ENCODE measurements around the gene PITPNC1.

PITPNC1 gene

GRCh38 chr17:67435786-67436185, 58.7 kb downstream of the PITPNC1 start:
- Histone ChIP-seq H3K9me3 (replicated peaks; ENCODE audit: insufficient read depth, low read length) (no peaks in the 10 kb centered on the region), H3K27ac (ENCODE audit: low read length) (no peak overlapping the region), H3K9ac (ENCODE audit: low read length) (no peak overlapping the region), H3K4me2 (ENCODE audit: low read depth, low read length) (no peak overlapping the region), H3K4me1 (ENCODE audit: low read length) (0 out of 2 replicates have a peak, but pooled peaks cover 3% of the 10 kb centered on the region), H4K20me1 (ENCODE audit: insufficient read depth, low read length) (no peaks in the 10 kb centered on the region), H3K36me3 (replicated peaks; ENCODE audit: insufficient read depth, low read length) (no peaks in the 10 kb centered on the region), H3K9me2 (replicated peaks; ENCODE audit: insufficient read depth, low read length) (no peaks in the 10 kb centered on the region), H2AFZ (ENCODE audit: low read length) (no peak overlapping the region), H3K4me3 (ENCODE audit: low read length) (no peak overlapping the region), H3K27me3 (replicated peaks; ENCODE audit: insufficient read depth, low read length) (no peaks in the 10 kb centered on the region), H3F3A (ENCODE audit: insufficient read depth, low read length) (no peaks in the 10 kb centered on the region), H3K79me2 (ENCODE audit: low read length) (no peaks in the 10 kb centered on the region)
- DNase-seq, result no peak
- no peak for TF ChIP-seq EZH2phosphoT487 (IDR thresholded peaks at IDR 0.05; ENCODE audit: low read length)
- TF ChIP-seq, protein P1, sequence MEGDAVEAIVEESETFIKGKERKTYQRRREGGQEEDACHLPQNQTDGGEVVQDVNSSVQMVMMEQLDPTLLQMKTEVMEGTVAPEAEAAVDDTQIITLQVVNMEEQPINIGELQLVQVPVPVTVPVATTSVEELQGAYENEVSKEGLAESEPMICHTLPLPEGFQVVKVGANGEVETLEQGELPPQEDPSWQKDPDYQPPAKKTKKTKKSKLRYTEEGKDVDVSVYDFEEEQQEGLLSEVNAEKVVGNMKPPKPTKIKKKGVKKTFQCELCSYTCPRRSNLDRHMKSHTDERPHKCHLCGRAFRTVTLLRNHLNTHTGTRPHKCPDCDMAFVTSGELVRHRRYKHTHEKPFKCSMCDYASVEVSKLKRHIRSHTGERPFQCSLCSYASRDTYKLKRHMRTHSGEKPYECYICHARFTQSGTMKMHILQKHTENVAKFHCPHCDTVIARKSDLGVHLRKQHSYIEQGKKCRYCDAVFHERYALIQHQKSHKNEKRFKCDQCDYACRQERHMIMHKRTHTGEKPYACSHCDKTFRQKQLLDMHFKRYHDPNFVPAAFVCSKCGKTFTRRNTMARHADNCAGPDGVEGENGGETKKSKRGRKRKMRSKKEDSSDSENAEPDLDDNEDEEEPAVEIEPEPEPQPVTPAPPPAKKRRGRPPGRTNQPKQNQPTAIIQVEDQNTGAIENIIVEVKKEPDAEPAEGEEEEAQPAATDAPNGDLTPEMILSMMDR (IDR thresholded peaks at IDR 0.05; ENCODE audit: low read length), result no peak
- no peak for TF ChIP-seq EZH2 (optimal IDR thresholded peaks at IDR 0.05; ENCODE audit: low read depth, low read length)

GRCh38 chr17:67436233-67436632, 59.2 kb downstream of the PITPNC1 start:
- Histone ChIP-seq H3K36me3 (replicated peaks; ENCODE audit: insufficient read depth, low read length) (no peaks in the 10 kb centered on the region), H2AFZ (ENCODE audit: low read length) (no peak overlapping the region), H3K9me3 (replicated peaks; ENCODE audit: insufficient read depth, low read length) (no peaks in the 10 kb centered on the region), H3F3A (ENCODE audit: insufficient read depth, low read length) (no peaks in the 10 kb centered on the region), H3K4me3 (ENCODE audit: low read length) (no peak overlapping the region), H3K4me2 (ENCODE audit: low read depth, low read length) (no peak overlapping the region), H3K4me1 (ENCODE audit: low read length) (0 out of 2 replicates have a peak, but pooled peaks cover 3% of the 10 kb centered on the region), H3K9me2 (replicated peaks; ENCODE audit: insufficient read depth, low read length) (no peaks in the 10 kb centered on the region), H3K27ac (ENCODE audit: low read length) (no peak overlapping the region), H3K9ac (ENCODE audit: low read length) (no peak overlapping the region), H3K79me2 (ENCODE audit: low read length) (no peaks in the 10 kb centered on the region), H4K20me1 (ENCODE audit: insufficient read depth, low read length) (no peaks in the 10 kb centered on the region), H3K27me3 (replicated peaks; ENCODE audit: insufficient read depth, low read length) (no peaks in the 10 kb centered on the region)
- TF ChIP-seq EZH2phosphoT487 (IDR thresholded peaks at IDR 0.05; ENCODE audit: low read length) (no peak), EZH2 (optimal IDR thresholded peaks at IDR 0.05; ENCODE audit: low read depth, low read length) (no peak)
- TF ChIP-seq, protein P1 (IDR thresholded peaks at IDR 0.05; ENCODE audit: low read length), result no peak
- no peak for DNase-seq

DNA sequence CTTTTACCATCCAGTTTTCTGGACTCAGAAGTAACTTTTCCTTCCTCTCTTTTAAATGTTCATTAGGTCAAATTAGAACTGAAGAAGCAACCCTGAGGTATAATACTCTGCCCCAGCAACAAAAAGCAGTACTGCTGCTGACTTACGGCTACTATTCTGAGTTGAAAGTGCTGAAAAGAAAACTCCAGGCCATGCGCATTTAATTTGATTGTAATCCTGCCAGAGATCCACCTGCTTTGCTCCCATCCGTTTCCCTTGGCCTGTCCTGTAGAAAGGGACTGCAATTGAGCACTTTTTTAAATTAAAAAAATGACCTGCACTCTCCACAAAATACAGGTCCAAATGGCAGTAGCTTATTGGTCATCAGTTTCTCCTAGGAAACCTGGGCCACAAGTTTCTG, 61.6 kb downstream of the PITPNC1 start:
- H3K27me3 ChIP-seq (replicated peaks; ENCODE audit: insufficient read depth, low read length), result no peaks in the 10 kb centered on the region
- no peak overlapping the region for H3K4me2 ChIP-seq (ENCODE audit: low read depth, low read length)
- no peak overlapping the region for H3K27ac ChIP-seq (ENCODE audit: low read length)
- H2AFZ ChIP-seq (ENCODE audit: low read length), result no peak overlapping the region
- no peak for DNase-seq
- no peaks in the 10 kb centered on the region for H3K4me1 ChIP-seq (ENCODE audit: low read length)
- H3K9me3 ChIP-seq (replicated peaks; ENCODE audit: insufficient read depth, low read length), result no peaks in the 10 kb centered on the region
- no peak overlapping the region for H3K4me3 ChIP-seq (ENCODE audit: low read length)
- H3K36me3 ChIP-seq (replicated peaks; ENCODE audit: insufficient read depth, low read length), result no peaks in the 10 kb centered on the region
- no peak for TF ChIP-seq EZH2 (optimal IDR thresholded peaks at IDR 0.05; ENCODE audit: low read depth, low read length)
- no peaks in the 10 kb centered on the region for H4K20me1 ChIP-seq (ENCODE audit: insufficient read depth, low read length)
- H3K9ac ChIP-seq (ENCODE audit: low read length), result no peak overlapping the region
- H3F3A ChIP-seq (ENCODE audit: insufficient read depth, low read length), result no peaks in the 10 kb centered on the region
- no peaks in the 10 kb centered on the region for H3K79me2 ChIP-seq (ENCODE audit: low read length)
- no peaks in the 10 kb centered on the region for H3K9me2 ChIP-seq (replicated peaks; ENCODE audit: insufficient read depth, low read length)

- Histone ChIP-seq H3K4me2 (ENCODE audit: low read depth, low read length) (no peak overlapping the region), H3K9me3 (replicated peaks; ENCODE audit: insufficient read depth, low read length) (no peaks in the 10 kb centered on the region), H3K79me2 (ENCODE audit: low read length) (no peaks in the 10 kb centered on the region), H4K20me1 (ENCODE audit: insufficient read depth, low read length) (no peaks in the 10 kb centered on the region), H3K9ac (ENCODE audit: low read length) (no peak overlapping the region), H3F3A (ENCODE audit: insufficient read depth, low read length) (no peaks in the 10 kb centered on the region), H3K36me3 (replicated peaks; ENCODE audit: insufficient read depth, low read length) (no peaks in the 10 kb centered on the region), H3K4me1 (ENCODE audit: low read length) (no peaks in the 10 kb centered on the region), H3K9me2 (replicated peaks; ENCODE audit: insufficient read depth, low read length) (no peaks in the 10 kb centered on the region), H3K27ac (ENCODE audit: low read length) (no peak overlapping the region), H3K4me3 (ENCODE audit: low read length) (no peak overlapping the region), H2AFZ (ENCODE audit: low read length) (no peak overlapping the region), H3K27me3 (replicated peaks; ENCODE audit: insufficient read depth, low read length) (no peaks in the 10 kb centered on the region)
- TF ChIP-seq EZH2phosphoT487 (IDR thresholded peaks at IDR 0.05; ENCODE audit: low read length) (no peak), EZH2 (optimal IDR thresholded peaks at IDR 0.05; ENCODE audit: low read depth, low read length) (no peak)
- TF ChIP-seq, protein P1 (IDR thresholded peaks at IDR 0.05; ENCODE audit: low read length), result no peak
- no peak for DNase-seq
These were observed 62.2 kb downstream of the PITPNC1 start for GRCh38 chr17:67439269-67439668.
